Measurements from ENCODE around the gene NDUFS1. TPM values are rescaled to one million over a fixed set of nuclear protein-coding genes. Genes with fewer than 3 reads are reported as not detected.
A peak's percentile ranks its signal among the peaks of the same experiment; 100 is the strongest.
"Not testable (repeated sequence)": the region's sequence is repeated elsewhere in the genome, so short reads cannot be mapped to it uniquely, and the experiment has no call there.

Gene NDUFS1
- polyA plus RNA-seq, 6 donors from 2014 or later: 26.3 to 35.4 (median 29.9) TPM

DNA sequence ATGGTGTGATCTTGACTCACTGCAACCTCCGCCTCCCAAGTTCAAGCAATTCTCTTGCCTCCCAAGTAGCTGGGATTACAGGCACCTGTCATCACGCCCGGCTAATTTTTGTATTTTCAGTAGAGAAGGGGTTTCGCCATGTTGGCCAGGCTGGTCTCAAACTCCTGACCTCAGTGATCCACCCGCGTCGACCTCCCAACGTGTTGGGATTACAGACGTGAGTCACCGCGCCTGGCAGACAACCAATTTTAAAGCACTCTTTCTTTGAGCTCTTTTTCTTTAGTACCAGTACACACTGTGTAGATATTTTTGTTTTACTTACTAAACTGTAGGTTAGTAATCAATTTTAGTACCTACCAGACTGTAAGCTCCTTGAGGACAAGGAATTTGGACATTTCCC, 2.2 kb downstream of the NDUFS1 start:
- not testable (repeated sequence) for DNase-seq; H3K9me3 Mint-ChIP-seq; ATAC-seq (ENCODE audit: low read depth in 2 of 2); H3K27me3 Mint-ChIP-seq; H3K27ac Mint-ChIP-seq; H3K36me3 Mint-ChIP-seq
- peaks cover 24 to 54% (median 46%) of the 10 kb centered on the region in 3 donors for H3K4me1 Mint-ChIP-seq
- H3K4me3 Mint-ChIP-seq: peak overlapping the region in 5 of 8 donors; percentile 34 to 99 (median 95)

- H3K36me3 Mint-ChIP-seq: peaks cover 5 to 21% of the 10 kb centered on the region in 2 donors
- DNase-seq (no peak), ATAC-seq (ENCODE audit: low read depth in 2 of 2) (no peak)
- H3K27me3 Mint-ChIP-seq: no peaks in the 10 kb centered on the region
- peaks cover 0 to 3% (median 0%) of the 10 kb centered on the region in 7 donors for H3K9me3 Mint-ChIP-seq
- no peak overlapping the region for H3K27ac Mint-ChIP-seq
- peak overlapping the region in 1 of 8 donors; percentile 29 for H3K4me3 Mint-ChIP-seq
- H3K4me1 Mint-ChIP-seq: peaks cover 22 to 36% (median 33%) of the 10 kb centered on the region in 3 donors
Measured at GRCh38 chr2:206154197-206154596, 5.0 kb downstream of the NDUFS1 start.

DNA sequence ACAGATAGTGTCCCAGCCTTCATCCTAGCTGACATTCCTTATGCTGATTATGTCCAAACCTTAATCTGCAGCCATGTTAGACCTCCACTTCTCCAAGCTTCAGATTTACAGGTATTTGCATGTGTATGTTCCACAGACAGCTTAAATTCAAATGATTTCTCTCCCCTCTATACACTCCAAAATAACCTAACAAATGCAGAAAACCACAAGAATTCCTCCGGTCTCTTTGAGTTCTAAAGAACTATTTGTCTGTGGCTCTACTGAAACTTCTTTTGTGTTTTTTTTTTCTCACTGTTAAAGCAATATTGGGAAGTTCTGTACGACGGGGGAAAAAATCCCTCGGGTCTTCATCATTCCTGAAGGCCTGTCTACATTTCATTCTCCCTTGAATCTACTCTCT, 8.6 kb downstream of the NDUFS1 start:
- Mint-ChIP-seq H3K36me3 (peaks cover 21 to 24% of the 10 kb centered on the region in 2 donors), H3K9me3 (no peaks in the 10 kb centered on the region), H3K27ac (peak overlapping the region in 1 of 6 donors; percentile 13), H3K4me3 (no peak overlapping the region), H3K4me1 (peaks cover 11 to 16% (median 13%) of the 10 kb centered on the region in 3 donors), H3K27me3 (no peaks in the 10 kb centered on the region)
- ATAC-seq (ENCODE audit: low read depth in 2 of 2) (no peak), DNase-seq (no peak)

GRCh38 chr2:206150168-206150567, 9.1 kb downstream of the NDUFS1 start:
- H3K4me1 Mint-ChIP-seq: peaks cover 9 to 16% (median 13%) of the 10 kb centered on the region in 3 donors

GRCh38 chr2:206149330-206149729, 9.9 kb downstream of the NDUFS1 start:
- Mint-ChIP-seq H3K4me3 (no peak overlapping the region), H3K27me3 (no peaks in the 10 kb centered on the region), H3K27ac (no peak overlapping the region), H3K36me3 (peaks cover 21 to 24% of the 10 kb centered on the region in 2 donors), H3K9me3 (no peaks in the 10 kb centered on the region), H3K4me1 (peaks cover 5 to 16% (median 13%) of the 10 kb centered on the region in 3 donors)
- DNase-seq: no peak
- ATAC-seq (ENCODE audit: low read depth in 2 of 2): no peak

More at GRCh38 chr2:206150168-206150567, 9.1 kb downstream of the NDUFS1 start:
- Mint-ChIP-seq H3K27ac (peak overlapping the region in 1 of 6 donors; percentile 13), H3K4me3 (no peak overlapping the region), H3K27me3 (no peaks in the 10 kb centered on the region), H3K36me3 (peaks cover 21 to 24% of the 10 kb centered on the region in 2 donors), H3K9me3 (no peaks in the 10 kb centered on the region)
- DNase-seq (no peak), ATAC-seq (ENCODE audit: low read depth in 2 of 2) (no peak)

DNA sequence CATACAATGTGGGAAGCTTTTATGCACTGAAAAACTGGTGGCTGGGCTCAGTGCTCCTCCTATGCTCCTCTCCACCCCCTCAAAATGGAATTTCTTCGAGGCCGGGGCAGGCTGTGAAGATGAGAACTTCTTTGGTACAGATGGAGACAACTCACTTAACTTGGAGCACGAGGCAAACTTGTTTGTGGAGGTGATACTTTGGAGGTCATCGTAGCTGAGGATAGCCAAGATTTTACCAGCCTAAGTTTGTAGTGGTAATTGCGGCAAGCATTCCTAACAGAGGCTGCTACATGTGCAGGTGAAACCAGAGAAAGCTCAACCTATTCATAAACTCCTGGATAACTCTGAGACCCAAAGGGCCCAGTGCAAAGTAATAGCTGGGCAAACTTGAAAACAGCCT, 13.6 kb downstream of the NDUFS1 start:
- ATAC-seq (ENCODE audit: low read depth in 2 of 2): no peak
- Mint-ChIP-seq H3K4me3 (no peak overlapping the region), H3K4me1 (peaks cover 0 to 6% (median under 1%) of the 10 kb centered on the region in 3 donors), H3K36me3 (peaks cover 15 to 34% of the 10 kb centered on the region in 2 donors), H3K9me3 (no peaks in the 10 kb centered on the region), H3K27me3 (no peaks in the 10 kb centered on the region), H3K27ac (peak overlapping the region in 2 of 6 donors; percentile 42 to 53)
- DNase-seq: no peak

DNA sequence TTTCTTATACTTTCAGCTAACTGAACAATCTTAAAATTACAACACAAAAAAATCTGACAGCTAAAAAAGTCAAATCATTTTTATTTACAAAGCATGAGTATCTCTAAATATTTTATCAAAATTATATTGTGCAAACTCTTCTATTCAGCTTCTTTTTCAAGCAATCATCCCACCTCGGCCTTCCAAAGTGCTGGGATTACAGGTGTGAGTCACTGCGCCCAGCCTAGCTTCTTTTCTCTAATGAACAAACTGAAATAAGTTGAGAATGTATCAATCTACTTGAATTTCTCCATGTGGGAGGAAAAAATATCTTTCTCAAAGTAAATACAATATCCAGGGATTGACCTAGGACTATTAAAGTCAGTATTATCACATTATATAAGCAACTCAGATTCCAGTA, 14.9 kb downstream of the NDUFS1 start:
- DNase-seq: no peak
- Mint-ChIP-seq H3K27me3 (no peaks in the 10 kb centered on the region), H3K4me3 (no peak overlapping the region), H3K4me1 (no peaks in the 10 kb centered on the region), H3K9me3 (no peaks in the 10 kb centered on the region), H3K36me3 (peaks cover 7 to 29% of the 10 kb centered on the region in 2 donors), H3K27ac (peak overlapping the region in 1 of 6 donors; percentile 96)
- ATAC-seq (ENCODE audit: low read depth in 2 of 2): no peak

- Mint-ChIP-seq H3K27ac (no peak overlapping the region), H3K27me3 (no peaks in the 10 kb centered on the region), H3K9me3 (no peaks in the 10 kb centered on the region), H3K36me3 (peaks cover 7 to 25% of the 10 kb centered on the region in 2 donors), H3K4me3 (no peak overlapping the region), H3K4me1 (no peaks in the 10 kb centered on the region)
- ATAC-seq (ENCODE audit: low read depth in 2 of 2): no peak
- no peak for DNase-seq
Measured at GRCh38 chr2:206143451-206143850, 15.8 kb downstream of the NDUFS1 start.

DNA sequence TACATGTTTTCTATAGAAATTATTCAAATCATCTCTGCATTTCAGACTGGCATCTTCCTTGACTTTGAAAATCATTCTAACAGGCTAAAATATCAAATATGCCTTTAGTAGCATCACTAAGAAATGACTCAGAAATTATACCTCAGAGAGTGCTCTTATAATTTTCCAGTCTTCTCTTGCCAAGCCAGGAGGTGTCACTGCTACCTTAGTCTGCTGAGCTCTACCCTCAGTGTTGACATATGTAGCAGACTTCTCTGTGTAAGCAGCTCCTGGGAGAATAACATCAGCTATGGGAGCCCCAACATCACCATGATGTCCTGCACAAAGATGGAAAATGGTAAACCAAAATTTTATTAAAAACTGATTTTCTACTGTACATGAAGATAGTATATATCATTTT, 31.6 kb downstream of the NDUFS1 start:
- H3K27me3 Mint-ChIP-seq: no peaks in the 10 kb centered on the region
- no peak for ATAC-seq (ENCODE audit: low read depth in 2 of 2)
- no peaks in the 10 kb centered on the region for H3K4me1 Mint-ChIP-seq
- no peak overlapping the region for H3K27ac Mint-ChIP-seq
- no peak overlapping the region for H3K4me3 Mint-ChIP-seq
- no peaks in the 10 kb centered on the region for H3K9me3 Mint-ChIP-seq
- peaks cover 0 to 10% of the 10 kb centered on the region in 2 donors for H3K36me3 Mint-ChIP-seq
- DNase-seq: no peak

DNA sequence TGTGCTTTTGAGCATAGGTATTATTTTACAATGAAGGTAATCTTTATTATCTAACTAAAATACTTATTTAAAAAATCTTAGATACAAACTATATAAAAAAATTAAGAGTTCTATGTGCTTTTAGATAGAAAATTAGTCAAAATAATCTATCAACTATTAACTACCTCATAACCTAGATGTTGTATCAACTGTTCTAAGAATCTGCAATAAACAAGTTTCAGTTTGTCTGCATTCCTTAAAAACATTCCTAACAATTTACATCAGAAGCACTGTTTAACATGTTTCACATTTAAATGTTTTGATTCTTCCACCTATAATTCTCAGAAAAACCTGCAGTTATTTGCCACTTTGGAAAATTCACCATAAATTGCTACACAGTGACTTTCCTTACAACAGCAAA, 33.3 kb downstream of the NDUFS1 start:
- peaks cover 10 to 20% of the 10 kb centered on the region in 2 donors for H3K36me3 Mint-ChIP-seq
- ATAC-seq (ENCODE audit: low read depth in 2 of 2) (no peak), DNase-seq (no peak)
- no peaks in the 10 kb centered on the region for H3K4me1 Mint-ChIP-seq
- H3K27ac Mint-ChIP-seq: no peak overlapping the region
- peaks cover 0 to 9% (median 2%) of the 10 kb centered on the region in 7 donors for H3K9me3 Mint-ChIP-seq
- H3K27me3 Mint-ChIP-seq: no peaks in the 10 kb centered on the region
- H3K4me3 Mint-ChIP-seq: no peak overlapping the region

- H3K4me1 Mint-ChIP-seq; H3K27me3 Mint-ChIP-seq; DNase-seq; ATAC-seq (ENCODE audit: low read depth in 2 of 2); H3K4me3 Mint-ChIP-seq; H3K27ac Mint-ChIP-seq: not testable (repeated sequence)
- H3K9me3 Mint-ChIP-seq: peaks cover 2 to 17% (median 8%) of the 10 kb centered on the region in 7 donors
- H3K36me3 Mint-ChIP-seq: peaks cover 23 to 27% of the 10 kb centered on the region in 2 donors
Measured at GRCh38 chr2:206122569-206122968, 36.7 kb downstream of the NDUFS1 start.

GRCh38 chr2:206116278-206116677, 43.0 kb downstream of the NDUFS1 start:
- Mint-ChIP-seq H3K4me3 (no peak overlapping the region), H3K27ac (no peak overlapping the region), H3K9me3 (peaks cover 5 to 20% (median 9%) of the 10 kb centered on the region in 7 donors), H3K4me1 (no peaks in the 10 kb centered on the region), H3K36me3 (peaks cover 26 to 37% of the 10 kb centered on the region in 2 donors), H3K27me3 (no peaks in the 10 kb centered on the region)
- no peak for ATAC-seq (ENCODE audit: low read depth in 2 of 2)
- DNase-seq: no peak

DNA sequence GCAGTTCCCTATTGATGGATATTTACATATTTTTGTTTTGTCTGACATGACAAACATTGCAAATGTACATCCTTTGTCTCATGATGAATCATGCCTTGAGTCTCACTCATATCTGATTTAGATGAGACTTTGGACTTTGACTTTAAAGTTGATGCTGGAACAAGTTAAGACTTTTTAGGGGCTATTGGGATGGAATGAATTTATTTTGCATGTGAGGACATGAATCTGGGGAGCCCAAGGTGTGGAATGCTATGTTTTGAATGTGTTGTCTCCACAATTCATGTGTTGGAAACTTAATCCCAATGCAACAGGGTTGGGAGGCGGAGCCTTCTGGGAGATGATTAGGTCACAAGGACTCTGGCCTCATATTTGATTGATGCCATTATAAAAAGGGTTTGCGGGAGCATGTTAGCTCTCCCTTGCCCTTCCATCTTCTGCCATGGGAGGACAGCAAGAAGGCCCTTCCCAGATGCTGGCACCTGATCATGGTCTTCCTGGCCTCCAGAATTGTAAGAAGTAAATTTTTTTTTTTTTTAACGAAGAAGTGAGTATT, 44.1 kb downstream of the NDUFS1 start:
- Mint-ChIP-seq H3K27me3 (no peaks in the 10 kb centered on the region), H3K9me3 (peaks cover 0 to 9% (median 3%) of the 10 kb centered on the region in 7 donors), H3K4me1 (no peaks in the 10 kb centered on the region), H3K27ac (no peak overlapping the region), H3K4me3 (no peak overlapping the region), H3K36me3 (peaks cover 14 to 25% of the 10 kb centered on the region in 2 donors)
- no peak for DNase-seq
- no peak for ATAC-seq (ENCODE audit: low read depth in 2 of 2)

DNA sequence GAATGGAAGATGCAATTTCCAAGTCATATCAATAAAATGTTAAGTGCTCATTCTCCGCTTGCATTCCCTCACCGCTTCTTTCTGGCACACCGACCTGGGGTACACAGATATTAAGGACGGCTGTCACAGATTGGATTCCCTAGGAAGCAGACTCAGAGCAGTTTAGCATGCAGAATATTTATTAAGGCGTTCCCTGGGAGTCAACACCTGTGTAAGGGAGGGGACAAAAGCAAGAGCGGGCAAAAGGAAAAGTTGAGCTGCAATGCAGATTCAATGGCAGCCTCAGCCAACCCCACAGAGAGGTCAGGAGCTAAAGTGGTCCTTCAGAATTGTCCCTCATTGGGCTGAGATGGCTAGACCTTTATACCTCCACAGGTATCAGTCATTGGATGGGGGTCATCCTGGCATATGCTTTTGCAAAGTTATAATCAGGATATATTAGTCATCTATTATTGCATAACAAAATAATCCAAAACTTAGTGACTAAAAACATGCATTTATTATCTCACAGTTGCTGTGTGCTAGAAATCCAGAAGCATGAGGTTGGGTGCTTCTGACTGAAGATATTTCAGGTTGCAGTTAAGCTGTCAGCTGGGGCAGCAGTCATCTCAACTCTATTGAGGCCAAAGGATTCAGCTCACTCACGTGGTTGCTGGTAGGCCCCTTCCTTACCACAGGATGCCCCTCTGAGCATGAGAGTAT, 46.2 kb downstream of the NDUFS1 start:
- Mint-ChIP-seq H3K4me3 (no peak overlapping the region), H3K27ac (no peak overlapping the region), H3K36me3 (peaks cover 9 to 21% of the 10 kb centered on the region in 2 donors), H3K27me3 (no peaks in the 10 kb centered on the region), H3K9me3 (peaks cover 0 to 8% (median 2%) of the 10 kb centered on the region in 7 donors), H3K4me1 (no peaks in the 10 kb centered on the region)
- ATAC-seq (ENCODE audit: low read depth in 2 of 2) (no peak), DNase-seq (no peak)

Data from naive B cell (primary cell).